Stimulated activated memory B cell treated with anti-CD40 and anti-IgM and Interleukin-4, amounts not matched to agents 10 μg/mL and 1 μg/mL and 100 μg/mL, for 72 hours (primary cell): ENCODE data around the gene OVCA2.

ENCODE experiments used
- ATAC-seq: fragments of 150-1000 bp; cut with Tn5 transposase; 2 replicates; pipeline ENCODE4 v1.10.0; 2021
- H3K27ac Mint-ChIP-seq: one replicate; pipeline ENCODE4 v1.8.0; 2022; ENCODE audit warnings: mild to moderate bottlenecking, mixed read lengths
- H3K27me3 Mint-ChIP-seq: one replicate; pipeline ENCODE4 v1.8.0; 2022; ENCODE audit warnings: mixed read lengths
- H3K36me3 Mint-ChIP-seq: one replicate; pipeline ENCODE4 v1.8.0; 2022; ENCODE audit warnings: mixed read lengths
- H3K4me1 Mint-ChIP-seq: one replicate; pipeline ENCODE4 v1.8.0; 2022; ENCODE audit warnings: mixed read lengths
- H3K4me3 Mint-ChIP-seq: one replicate; pipeline ENCODE4 v1.8.0; 2022; ENCODE audit warnings: mild to moderate bottlenecking, moderate library complexity, mixed read lengths
- H3K9me3 Mint-ChIP-seq: one replicate; pipeline ENCODE4 v1.8.0; 2022; ENCODE audit warnings: mixed read lengths

The OVCA2 gene

GRCh38 chr17:2023256-2023655 is 18.6 kb upstream of the OVCA2 start:
- Mint-ChIP-seq H3K4me1 (peaks cover 32% of the 10 kb centered on the region), H3K27me3 (peaks cover 54% of the 10 kb centered on the region), H3K9me3 (no peaks in the 10 kb centered on the region), H3K4me3 (peak overlapping the region; percentile 46), H3K27ac (no peak overlapping the region), H3K36me3 (no peaks in the 10 kb centered on the region)
- no peak for ATAC-seq

DNA sequence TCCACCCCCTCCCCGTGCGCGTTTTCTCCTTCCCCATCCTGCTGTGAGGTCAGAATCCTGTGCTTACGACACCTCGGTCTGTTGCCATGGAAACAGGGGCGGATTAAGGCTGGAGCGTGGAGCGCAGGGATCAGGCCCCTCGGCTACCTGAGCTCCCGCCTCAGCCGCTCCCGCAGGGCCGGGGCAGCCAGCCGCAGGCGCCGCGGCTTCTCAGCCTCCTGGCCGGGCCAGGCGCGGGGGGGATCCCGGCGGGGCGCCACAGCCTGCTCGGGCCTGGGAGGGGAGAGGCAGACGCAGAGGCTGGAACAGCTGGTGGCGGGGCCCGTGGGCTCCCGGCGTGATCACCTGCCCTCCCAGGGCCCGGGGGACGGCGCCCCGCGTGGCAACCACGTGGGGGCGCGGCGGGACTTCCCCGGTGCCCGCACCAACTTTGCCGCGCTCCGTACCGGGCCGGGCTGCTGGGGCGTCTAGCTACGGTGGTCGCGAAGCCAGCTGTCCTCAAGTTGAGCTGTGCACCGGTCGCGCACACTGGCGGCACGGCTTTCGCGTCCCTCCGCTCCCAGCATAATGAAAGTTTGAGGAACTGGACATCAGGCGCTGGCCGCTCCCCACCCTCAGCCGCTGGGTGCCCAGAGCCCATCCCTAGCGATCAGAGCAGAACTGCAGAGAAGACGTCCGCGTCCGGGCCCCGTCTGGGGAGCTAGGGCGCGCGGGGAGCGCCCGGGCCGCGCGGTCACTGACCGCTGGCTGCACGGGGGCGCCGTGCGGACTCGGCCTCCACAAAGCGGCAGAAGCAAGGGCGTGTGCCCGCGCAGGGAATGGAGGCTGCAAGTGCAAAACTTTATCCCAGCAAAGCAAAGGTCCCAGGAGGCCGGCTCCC is 17.9 kb upstream of the OVCA2 start:
- no peak for ATAC-seq
- H3K27ac Mint-ChIP-seq = no peak overlapping the region
- H3K4me3 Mint-ChIP-seq = peak overlapping the region; percentile 62
- H3K27me3 Mint-ChIP-seq = peaks cover 54% of the 10 kb centered on the region
- no peaks in the 10 kb centered on the region for H3K9me3 Mint-ChIP-seq
- no peaks in the 10 kb centered on the region for H3K36me3 Mint-ChIP-seq
- H3K4me1 Mint-ChIP-seq = peaks cover 28% of the 10 kb centered on the region

DNA sequence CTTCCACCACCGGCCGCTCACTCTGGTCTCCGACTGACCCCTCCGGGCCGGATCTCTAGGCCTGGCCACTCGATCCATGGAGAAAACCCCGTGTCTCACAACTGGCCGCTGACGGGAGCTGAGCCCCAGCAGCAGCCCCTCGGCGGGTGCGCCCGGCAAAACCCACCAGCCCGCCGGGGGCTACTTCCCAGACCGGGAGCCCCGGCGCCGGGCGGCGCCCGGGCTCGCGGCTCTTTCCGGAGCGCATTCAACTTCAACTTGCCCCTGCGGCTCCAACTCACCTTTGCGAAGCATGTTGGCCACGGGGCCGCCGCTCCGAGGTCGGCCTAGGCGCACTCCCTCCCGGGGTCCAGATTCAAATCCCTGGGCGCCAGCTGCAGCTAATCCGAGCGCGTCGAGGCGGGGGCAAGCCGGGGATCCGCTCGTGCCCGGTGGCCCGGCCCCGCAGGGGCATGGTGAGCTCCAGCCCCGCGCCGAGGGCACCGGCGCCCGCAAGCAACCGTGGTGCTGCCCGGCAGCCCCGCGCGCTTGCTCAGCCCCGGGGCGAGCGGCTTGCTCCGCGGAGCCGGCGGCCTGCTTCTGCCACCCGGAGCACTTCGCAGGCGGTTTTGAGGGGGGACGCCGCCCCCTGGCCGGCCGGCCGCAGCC is 17.1 kb upstream of the OVCA2 start:
- Mint-ChIP-seq H3K27me3 (peaks cover 48% of the 10 kb centered on the region), H3K9me3 (no peaks in the 10 kb centered on the region), H3K4me1 (peaks cover 32% of the 10 kb centered on the region), H3K4me3 (peak overlapping the region; percentile 62), H3K36me3 (no peaks in the 10 kb centered on the region), H3K27ac (no peak overlapping the region)
- no peak for ATAC-seq

DNA sequence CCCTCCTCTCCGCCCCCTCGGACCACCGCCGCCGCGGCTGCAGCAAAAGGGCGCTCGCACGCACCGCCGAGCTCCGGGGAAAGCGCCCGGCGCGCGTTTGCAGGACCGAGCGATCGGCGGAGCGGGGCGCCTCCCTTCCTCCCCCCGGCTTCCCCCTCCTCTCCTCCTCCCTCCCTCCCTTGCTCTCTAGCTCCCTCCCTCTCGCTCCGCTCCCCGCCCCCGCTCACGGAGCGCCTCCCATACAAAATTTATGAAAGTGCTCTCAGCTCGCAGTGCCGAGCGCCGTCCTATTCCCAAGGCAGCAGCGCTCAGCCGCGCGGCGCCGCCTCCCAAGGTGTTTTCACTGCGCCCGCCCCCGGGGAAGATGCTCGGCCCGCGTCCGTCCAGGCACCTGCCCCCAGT is 16.6 kb upstream of the OVCA2 start, which contains the start of gene RTN4RL1:
Gene RTN4RL1 (minus strand): TSS at position 115 of the 402 bp plus-strand sequence. CDS start 469 bp downstream, outside the sequence.
- no peaks in the 10 kb centered on the region for H3K36me3 Mint-ChIP-seq
- peak within 1 kb of the TSS; percentile 77 for H3K4me3 Mint-ChIP-seq
- peaks cover 47% of the 10 kb centered on the region for H3K27me3 Mint-ChIP-seq
- no peaks in the 10 kb centered on the region for H3K9me3 Mint-ChIP-seq
- H3K4me1 Mint-ChIP-seq = peaks cover 35% of the 10 kb centered on the region
- H3K27ac Mint-ChIP-seq = no peak within 1 kb of the TSS
- ATAC-seq = peak; percentile 20

- ATAC-seq = no peak
- Mint-ChIP-seq H3K27ac (no peak overlapping the region), H3K36me3 (no peaks in the 10 kb centered on the region), H3K4me3 (peak overlapping the region; percentile 77), H3K27me3 (peaks cover 47% of the 10 kb centered on the region), H3K9me3 (no peaks in the 10 kb centered on the region), H3K4me1 (peaks cover 38% of the 10 kb centered on the region)
Measured at GRCh38 chr17:2025622-2026309, 16.1 kb upstream of the OVCA2 start.

- ATAC-seq = no peak
- H3K36me3 Mint-ChIP-seq = no peaks in the 10 kb centered on the region
- peaks cover 44% of the 10 kb centered on the region for H3K27me3 Mint-ChIP-seq
- no peaks in the 10 kb centered on the region for H3K9me3 Mint-ChIP-seq
- H3K4me3 Mint-ChIP-seq = no peak overlapping the region
- no peak overlapping the region for H3K27ac Mint-ChIP-seq
- peaks cover 34% of the 10 kb centered on the region for H3K4me1 Mint-ChIP-seq
Measured at GRCh38 chr17:2027528-2028233, 14.1 kb upstream of the OVCA2 start.

DNA sequence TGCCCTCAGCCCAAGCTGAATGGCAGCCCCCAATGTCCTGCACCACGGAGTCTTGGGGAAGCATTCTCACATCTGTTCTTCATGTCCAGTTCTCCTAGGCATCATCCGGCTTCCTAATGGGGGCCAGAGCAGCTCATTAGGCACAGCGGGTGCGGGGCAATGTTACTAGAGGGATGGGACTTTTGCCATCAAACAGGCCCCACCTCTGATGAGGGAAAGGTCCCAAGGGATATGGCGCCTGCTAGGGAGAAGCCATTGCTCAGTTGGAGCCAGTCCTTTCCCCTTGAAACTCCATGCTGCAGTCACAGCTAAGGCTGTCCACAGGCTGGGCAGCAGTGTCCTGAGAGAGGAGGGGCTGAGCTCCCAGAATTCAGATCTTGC is 13.6 kb upstream of the OVCA2 start:
- no peak for ATAC-seq
- Mint-ChIP-seq H3K4me1 (peaks cover 34% of the 10 kb centered on the region), H3K9me3 (no peaks in the 10 kb centered on the region), H3K27me3 (peaks cover 40% of the 10 kb centered on the region), H3K27ac (no peak overlapping the region), H3K36me3 (no peaks in the 10 kb centered on the region), H3K4me3 (no peak overlapping the region)

DNA sequence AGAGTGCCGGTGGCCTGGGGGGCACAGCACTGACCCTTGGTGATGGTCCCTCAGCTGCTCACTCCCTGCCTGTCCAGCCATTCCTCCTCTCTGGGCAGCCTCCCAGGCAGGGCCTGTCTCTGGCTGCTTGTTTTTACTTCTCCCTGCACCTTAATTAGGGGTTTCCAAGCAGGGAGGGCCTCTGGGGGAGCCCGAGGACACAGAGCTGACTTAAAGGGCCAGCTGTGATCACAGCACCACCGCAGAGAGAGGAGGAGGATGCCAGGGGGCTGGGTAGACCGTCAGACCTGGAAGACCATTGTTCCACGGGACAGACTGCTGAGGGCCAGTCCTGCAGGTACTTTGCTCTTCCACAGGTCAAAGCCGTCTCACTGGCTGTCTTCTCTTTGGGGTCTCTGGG is 13.1 kb upstream of the OVCA2 start:
- ATAC-seq = no peak
- Mint-ChIP-seq H3K9me3 (no peaks in the 10 kb centered on the region), H3K27me3 (peaks cover 40% of the 10 kb centered on the region), H3K27ac (no peak overlapping the region), H3K4me1 (peaks cover 35% of the 10 kb centered on the region), H3K4me3 (no peak overlapping the region), H3K36me3 (no peaks in the 10 kb centered on the region)

GRCh38 chr17:2029911-2030778 is 11.7 kb upstream of the OVCA2 start, which contains the start of gene DPH1:
DPH1 (plus strand) TSS chr17:2030153; CDS start chr17:2030170, 17 bp downstream.
- Mint-ChIP-seq H3K4me3 (peak within 1 kb of the TSS; percentile 96), H3K4me1 (peaks cover 39% of the 10 kb centered on the region), H3K27me3 (peaks cover 40% of the 10 kb centered on the region), H3K27ac (peak within 1 kb of the TSS; percentile 89), H3K9me3 (no peaks in the 10 kb centered on the region), H3K36me3 (no peaks in the 10 kb centered on the region)
- peak; percentile 92 for ATAC-seq

DNA sequence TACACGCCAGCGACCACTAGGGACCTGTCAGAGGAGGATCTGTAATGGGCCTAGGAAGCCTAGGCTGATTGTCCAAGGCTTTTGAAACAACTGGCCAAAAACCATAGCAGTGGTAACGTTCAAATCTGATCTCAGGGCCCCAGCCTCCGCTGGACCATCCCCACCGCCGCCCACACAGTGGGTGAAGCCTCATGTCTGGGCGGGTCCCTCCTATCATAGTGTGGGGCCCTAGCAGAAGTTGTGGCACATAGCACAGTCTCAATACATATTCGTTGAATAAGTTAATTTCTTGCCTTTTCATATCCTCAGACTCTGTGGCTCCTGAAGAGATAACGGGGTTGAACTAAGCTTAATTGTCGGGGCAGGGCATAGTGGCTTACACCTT is 11.1 kb upstream of the OVCA2 start:
- Mint-ChIP-seq H3K4me1 (peaks cover 35% of the 10 kb centered on the region), H3K4me3 (peak overlapping the region; percentile 96), H3K36me3 (no peaks in the 10 kb centered on the region), H3K9me3 (no peaks in the 10 kb centered on the region), H3K27me3 (peaks cover 34% of the 10 kb centered on the region), H3K27ac (peak overlapping the region; percentile 89)
- ATAC-seq = peak; percentile 29

- H3K36me3 Mint-ChIP-seq = peaks cover 15% of the 10 kb centered on the region
- no peak overlapping the region for H3K27ac Mint-ChIP-seq
- peaks cover 10% of the 10 kb centered on the region for H3K27me3 Mint-ChIP-seq
- peaks cover 28% of the 10 kb centered on the region for H3K4me1 Mint-ChIP-seq
- H3K9me3 Mint-ChIP-seq = no peaks in the 10 kb centered on the region
- ATAC-seq = no peak
- no peak overlapping the region for H3K4me3 Mint-ChIP-seq
Measured at GRCh38 chr17:2033153-2033552, 8.7 kb upstream of the OVCA2 start.

- peaks cover 23% of the 10 kb centered on the region for H3K36me3 Mint-ChIP-seq
- peaks cover under 1% of the 10 kb centered on the region for H3K27me3 Mint-ChIP-seq
- ATAC-seq = no peak
- no peaks in the 10 kb centered on the region for H3K9me3 Mint-ChIP-seq
- peak overlapping the region; percentile 27 for H3K27ac Mint-ChIP-seq
- H3K4me1 Mint-ChIP-seq = peaks cover 28% of the 10 kb centered on the region
- H3K4me3 Mint-ChIP-seq = no peak overlapping the region
Measured at GRCh38 chr17:2034157-2034556, 7.7 kb upstream of the OVCA2 start.

DNA sequence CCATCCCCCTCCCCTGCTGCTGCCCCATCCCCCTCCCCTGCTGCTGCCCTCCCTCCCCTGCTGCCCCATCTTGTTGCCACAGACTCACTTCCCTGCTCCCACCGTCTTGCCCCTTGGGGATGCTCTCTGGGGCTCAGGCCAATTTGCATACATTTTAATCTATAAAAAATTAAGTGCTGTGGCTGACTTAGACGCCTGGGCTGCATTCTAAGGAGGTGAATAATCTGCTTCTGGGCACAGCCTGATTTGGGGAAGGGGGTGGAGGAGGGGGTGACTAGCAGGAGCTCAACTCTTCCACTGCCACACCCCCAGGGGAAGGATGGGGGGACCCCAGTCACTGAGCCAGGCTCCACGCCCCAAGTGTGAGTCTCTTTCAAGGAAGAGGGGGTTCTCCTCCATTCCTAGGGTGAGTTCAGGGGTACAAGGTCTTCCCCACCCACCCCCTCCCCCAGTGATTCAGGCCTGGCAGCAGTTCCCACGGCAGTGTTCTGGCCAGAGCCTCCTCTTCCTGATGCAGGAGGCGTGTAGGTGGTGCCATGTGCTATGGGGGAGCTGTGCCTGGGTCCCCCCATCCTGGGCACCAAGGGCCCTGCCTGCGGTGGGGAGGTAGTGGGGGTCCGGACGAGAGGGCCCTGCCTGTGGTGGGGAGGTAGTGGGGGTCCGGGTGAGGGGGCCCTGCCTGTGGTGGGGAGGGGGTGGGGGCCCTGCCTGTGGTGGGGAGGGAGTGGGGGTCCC is 6.8 kb upstream of the OVCA2 start:
- Mint-ChIP-seq H3K9me3 (no peaks in the 10 kb centered on the region), H3K4me3 (no peak overlapping the region), H3K4me1 (peaks cover 21% of the 10 kb centered on the region), H3K36me3 (peaks cover 23% of the 10 kb centered on the region), H3K27ac (no peak overlapping the region), H3K27me3 (no peaks in the 10 kb centered on the region)
- ATAC-seq = peak; percentile 39
